Prostate gland (tissue), 2 donors: ENCODE data around the gene KCNQ1. TPM values are rescaled to one million over a fixed set of nuclear protein-coding genes. Genes with fewer than 3 reads are reported as not detected.

Experiments used
- DNase-seq: peaks from one replicate; pipeline ENCODE4 v3.0.0-alpha.2; 2019; ENCODE audit warnings: low spot score
- H3K27ac ChIP-seq, 2 donors: fragments of 200-600 bp; sonication (generic); 2 replicates each; pipeline ENCODE4 v1.5.1; 2017 to 2019
- H3K27me3 ChIP-seq: fragments of 200-600 bp; sonication (generic); replicated peaks from 2 replicates; pipeline ENCODE4 v1.5.1; 2019; ENCODE audit not compliant: insufficient read depth
- H3K36me3 ChIP-seq, 2 donors: fragments of 200-600 bp; sonication (generic); 1 replicate in 1 of 2; 2 replicates in 1 of 2; pipeline versions ENCODE4 v1.5.1 to v1.8.1; 2017 to 2019
- H3K4me1 ChIP-seq: fragments of 200-600 bp; sonication (generic); replicated peaks from 2 replicates; pipeline ENCODE4 v1.5.1; 2019
- H3K4me3 ChIP-seq, 2 donors: fragments of 200-600 bp; sonication (generic); 2 replicates each; pipeline ENCODE4 v1.5.1; 2017 to 2019
- H3K9me3 ChIP-seq: fragments of 200-600 bp; sonication (generic); 2 replicates; pipeline ENCODE4 v1.5.1; 2017
- CTCF ChIP-seq, 4 experiments: fragments of 200-600 bp in 2 of 4; fragments of 450-650 bp in 2 of 4; sonication (generic) in 2 of 4; IDR thresholded peaks; 1 replicate in 3 of 4; 2 replicates in 1 of 4; pipeline ENCODE4 v1.5.1; 2016 to 2019; ENCODE audit warnings: antibody characterized with exemption in 4 of 4, mild to moderate bottlenecking in 2 of 4, moderate library complexity in 2 of 4
- POLR2A ChIP-seq: fragments of 450-650 bp; IDR thresholded peaks from one replicate; pipeline ENCODE4 v1.6.1; 2016; ENCODE audit warnings: antibody characterized with exemption, mild to moderate bottlenecking
- POLR2AphosphoS5 ChIP-seq: sonication (generic); formaldehyde crosslinking; IDR thresholded peaks from one replicate; pipeline ENCODE4 v1.6.1; 2017; ENCODE audit warnings: antibody characterized with exemption
- WGBS: methylation state at CpG from one replicate; pipeline ENCODE4 v1.1.5; 2018; 5-methylcytosine and 5-hydroxymethylcytosine counted together
- intact Hi-C: fragments of 100-400 bp; cut with DNase I; formaldehyde crosslinking; loops from one replicate; pipeline ENCODE4 v1.14.2; 2022
- total RNA-seq, 2 donors: library from RNA; depleted of rRNA; stranded (reverse); fragments of >200 nt; gene quantifications; one replicate each; pipeline ENCODE4 v1.1.0, GENCODE V29; 2016

Gene KCNQ1
- total RNA-seq, 2 donors from 2014 or later: 10.0 to 33.8 TPM

- no peak overlapping the region for H3K27ac ChIP-seq
- TF ChIP-seq POLR2A: no peak
- TF ChIP-seq CTCF (IDR thresholded peaks at IDR 0.05): no peak
- TF ChIP-seq POLR2AphosphoS5: no peak
- no peaks in the 10 kb centered on the region for H3K36me3 ChIP-seq
- no peaks in the 10 kb centered on the region for H3K4me1 ChIP-seq
- WGBS: 88% methylated on average over 19 of the region's 19 CpGs
- intact Hi-C loops: no loop called here
- H3K27me3 ChIP-seq: no peaks in the 10 kb centered on the region
- H3K9me3 ChIP-seq: no peaks in the 10 kb centered on the region
- H3K4me3 ChIP-seq: no peak overlapping the region
- DNase-seq: no peak
Measured at GRCh38 chr11:2450321-2451041, 5.7 kb downstream of the KCNQ1 start.

GRCh38 chr11:2451336-2451735 lies 6.5 kb downstream of the KCNQ1 start:
- Histone ChIP-seq H3K9me3 (no peaks in the 10 kb centered on the region), H3K27ac (no peak overlapping the region), H3K36me3 (no peaks in the 10 kb centered on the region), H3K27me3 (no peaks in the 10 kb centered on the region), H3K4me1 (no peaks in the 10 kb centered on the region), H3K4me3 (no peak overlapping the region)
- no peak for DNase-seq
- WGBS: 97% methylated on average over 15 of the region's 15 CpGs
- intact Hi-C loops: no loop called here
- TF ChIP-seq CTCF (IDR thresholded peaks at IDR 0.05) (no peak), POLR2AphosphoS5 (no peak), POLR2A (no peak)

- TF ChIP-seq POLR2AphosphoS5 (no peak), CTCF (IDR thresholded peaks at IDR 0.05) (no peak), POLR2A (no peak)
- no peak for DNase-seq
- H3K4me1 ChIP-seq: no peaks in the 10 kb centered on the region
- no peaks in the 10 kb centered on the region for H3K27me3 ChIP-seq
- no peaks in the 10 kb centered on the region for H3K36me3 ChIP-seq
- WGBS: 62% methylated on average over 4 of the region's 6 CpGs
- no peak overlapping the region for H3K27ac ChIP-seq
- intact Hi-C loops: no loop called here
- H3K4me3 ChIP-seq: no peak overlapping the region
- no peaks in the 10 kb centered on the region for H3K9me3 ChIP-seq
Measured at GRCh38 chr11:2451916-2452315, 7.1 kb downstream of the KCNQ1 start.

- intact Hi-C loops: no loop called here
Measured at GRCh38 chr11:2452321-2453012, 7.7 kb downstream of the KCNQ1 start.

More at GRCh38 chr11:2452321-2453012, 7.7 kb downstream of the KCNQ1 start:
- no peak overlapping the region for H3K4me3 ChIP-seq
- no peaks in the 10 kb centered on the region for H3K27me3 ChIP-seq
- DNase-seq: no peak
- H3K4me1 ChIP-seq: no peaks in the 10 kb centered on the region
- WGBS: 57% methylated on average over 20 of the region's 20 CpGs
- no peak overlapping the region for H3K27ac ChIP-seq
- no peaks in the 10 kb centered on the region for H3K9me3 ChIP-seq
- TF ChIP-seq POLR2A: no peak
- TF ChIP-seq POLR2AphosphoS5: no peak
- TF ChIP-seq CTCF (IDR thresholded peaks at IDR 0.05): no peak
- H3K36me3 ChIP-seq: no peaks in the 10 kb centered on the region
